Stimulated activated CD8-positive, alpha-beta memory T cell treated with anti-CD3 and anti-CD28 coated beads, Interleukin-12 subunit alpha, Interleukin-12 subunit beta, amount 100 ng/mL, for 24 hours (primary cell): ENCODE results near the gene PDCD1LG2.
"Not testable (repeated sequence)": the region's sequence is repeated elsewhere in the genome, so short reads cannot be mapped to it uniquely, and the experiment has no call there.

Experiments used
- DNase-seq: peaks from one replicate; pipeline ENCODE4 v3.0.0-alpha.2; 2020; ENCODE audit errors: extremely low read depth

PDCD1LG2 gene

DNA sequence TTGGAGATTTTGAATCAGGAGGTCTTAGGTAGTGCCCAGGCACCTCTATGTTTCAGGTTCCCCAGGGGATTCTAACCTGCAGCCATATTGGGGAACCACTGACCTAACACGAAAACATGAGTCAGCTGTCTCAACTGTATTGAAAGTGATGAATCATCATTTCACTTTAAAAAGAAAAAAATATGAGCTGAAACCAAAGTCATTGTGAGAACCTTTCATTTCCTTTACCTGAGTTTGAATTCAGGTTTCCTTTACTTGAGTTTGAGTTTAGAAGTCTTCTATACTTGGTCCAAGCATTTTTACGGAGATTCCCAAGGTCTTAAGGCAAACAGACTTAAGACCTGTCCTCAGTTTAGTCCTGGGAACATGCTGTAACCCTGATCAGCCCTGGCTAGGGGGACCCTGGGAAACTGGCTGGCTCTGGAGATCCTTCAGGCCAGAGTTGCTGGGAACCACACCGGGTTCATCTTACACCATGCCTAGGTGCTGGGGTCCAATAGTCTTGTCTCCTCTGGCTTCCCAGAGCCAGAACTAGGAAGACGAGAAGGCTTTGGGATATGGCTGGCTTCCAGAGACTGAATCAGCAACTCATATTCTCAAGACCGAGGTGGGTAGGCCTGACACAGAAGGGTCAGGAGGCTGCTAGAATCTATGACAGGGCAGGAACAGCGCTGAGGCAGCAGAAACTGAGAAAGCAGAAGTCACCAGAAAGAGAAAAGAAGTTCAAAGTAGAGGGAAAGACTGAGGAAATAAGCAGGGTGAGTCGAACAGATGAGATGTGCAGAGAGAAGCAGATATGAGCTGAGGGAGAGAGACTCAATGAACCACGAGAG, 16.4 kb upstream of the PDCD1LG2 start:
- DNase-seq: no peak

DNA sequence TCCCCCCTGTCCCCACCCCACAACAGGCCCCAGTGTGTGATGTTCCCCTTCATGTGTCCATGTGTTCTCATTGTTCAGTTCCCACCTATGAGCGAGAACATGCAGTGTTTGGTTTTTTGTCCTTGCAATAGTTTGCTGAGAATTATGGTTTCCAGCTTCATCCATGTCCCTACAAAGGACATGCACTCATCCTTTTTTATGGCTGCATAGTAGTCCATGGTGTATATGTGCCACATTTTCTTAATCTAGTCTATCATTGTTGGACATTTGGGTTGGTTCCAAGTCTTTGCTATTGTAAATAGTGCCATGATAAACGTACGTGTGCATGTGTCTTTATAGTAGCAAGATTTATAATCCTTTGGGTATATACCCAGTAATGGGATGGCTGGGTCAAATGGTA, 15.6 kb upstream of the PDCD1LG2 start:
- not testable (repeated sequence) for DNase-seq

DNA sequence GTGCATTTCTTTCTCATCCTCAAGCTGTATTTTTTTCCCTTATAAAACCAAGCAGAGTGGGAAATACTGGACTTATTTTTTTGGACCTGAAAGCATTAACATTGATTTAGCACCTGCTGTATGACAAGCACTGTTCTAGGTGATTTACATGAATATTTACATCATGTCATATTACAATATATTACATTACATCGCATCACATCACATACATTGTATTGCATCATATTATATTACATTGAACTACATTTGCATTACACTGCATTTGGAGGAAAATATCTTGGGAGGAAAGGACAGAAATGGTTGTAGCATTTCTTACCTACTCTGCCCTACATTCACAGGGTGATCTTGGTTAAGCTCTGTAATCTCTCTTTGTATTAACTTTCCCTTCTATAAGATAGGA, 11.2 kb upstream of the PDCD1LG2 start:
- DNase-seq: no peak

- DNase-seq: no peak
These were observed 10.4 kb upstream of the PDCD1LG2 start for GRCh38 chr9:5499889-5500398.

DNA sequence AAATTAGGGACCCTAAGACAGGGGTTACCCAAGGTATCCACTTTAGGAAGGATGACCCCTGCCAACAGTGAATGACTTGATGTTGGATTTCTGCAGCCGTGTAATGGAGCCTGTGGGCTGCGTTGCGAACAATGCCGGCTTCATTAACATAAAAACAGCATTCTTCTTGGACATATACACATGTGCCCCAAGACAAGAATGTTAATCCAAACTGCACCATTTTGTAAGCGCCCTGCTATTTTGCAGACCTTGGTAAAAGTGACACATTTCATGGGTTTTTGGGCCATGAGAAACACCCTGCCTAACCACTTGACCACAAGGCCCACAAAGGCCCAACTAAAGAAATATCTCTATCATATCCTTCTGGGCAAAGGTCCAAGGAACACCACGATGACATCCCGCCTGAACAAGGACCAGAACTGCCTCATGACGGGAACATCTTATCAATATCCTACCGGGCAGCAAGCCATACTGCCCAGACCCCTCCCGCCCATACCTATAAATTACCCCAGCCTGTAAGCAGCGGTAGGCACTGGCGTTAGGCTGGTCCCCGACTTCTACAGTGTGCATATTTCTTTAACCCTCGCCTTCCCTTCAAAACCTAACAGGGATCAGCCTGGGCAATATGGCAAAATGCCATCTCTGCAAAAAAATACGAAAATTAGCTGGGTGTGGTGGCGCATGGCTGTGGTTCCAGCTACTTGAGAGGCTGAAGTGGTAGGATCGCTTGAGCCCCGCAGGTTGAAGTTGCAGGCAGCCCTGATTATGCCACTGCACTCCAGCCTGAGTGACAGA, 9.7 kb upstream of the PDCD1LG2 start:
- no peak for DNase-seq

DNA sequence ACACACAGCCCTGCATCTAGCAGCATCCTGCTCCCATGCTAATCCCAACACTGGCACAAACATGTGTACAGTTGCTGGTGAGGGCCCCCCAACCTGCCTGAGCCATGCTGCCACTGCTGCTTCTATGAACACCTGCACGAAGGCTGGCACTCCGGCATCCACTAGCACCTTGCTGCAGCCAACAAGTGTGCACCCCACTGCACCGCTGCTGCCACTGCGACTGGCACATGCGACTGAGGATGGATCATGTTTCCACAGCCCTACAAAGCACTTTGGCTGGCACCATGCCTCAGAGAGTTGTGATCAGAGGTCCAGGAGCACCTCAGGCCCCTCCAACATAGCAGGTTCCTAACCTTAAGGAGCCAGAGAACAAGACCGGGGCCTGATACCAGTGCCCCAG, 7.8 kb upstream of the PDCD1LG2 start:
- no peak for DNase-seq

- no peak for DNase-seq
These were observed 758 bp upstream of the PDCD1LG2 start for GRCh38 chr9:5509573-5509972.

DNA sequence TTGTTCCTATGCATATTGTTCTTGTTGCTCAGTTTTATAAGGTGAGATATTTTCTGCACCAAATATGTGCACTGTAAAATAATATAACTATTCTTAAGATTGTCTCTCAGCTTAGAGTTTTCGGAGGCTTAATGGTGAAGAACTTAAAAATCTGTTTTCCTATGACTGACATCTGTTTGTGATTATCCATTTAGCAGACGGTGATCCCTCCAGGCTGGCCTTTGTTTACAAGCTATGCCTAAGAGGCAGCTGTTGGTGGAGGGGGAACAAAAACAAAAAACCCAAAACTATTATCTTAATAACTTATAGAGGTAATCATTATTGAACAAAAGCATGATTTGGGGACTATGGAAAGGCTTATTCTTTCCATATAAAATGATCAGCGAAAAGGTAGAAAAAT, 658 bp downstream of the PDCD1LG2 start:
- no peak for DNase-seq

GRCh38 chr9:5511476-5511875, 1.1 kb downstream of the PDCD1LG2 start:
- no peak for DNase-seq

- DNase-seq: no peak
These were observed 1.7 kb downstream of the PDCD1LG2 start for GRCh38 chr9:5511935-5512580.

GRCh38 chr9:5512658-5513452, 2.5 kb downstream of the PDCD1LG2 start:
- DNase-seq: no peak

DNA sequence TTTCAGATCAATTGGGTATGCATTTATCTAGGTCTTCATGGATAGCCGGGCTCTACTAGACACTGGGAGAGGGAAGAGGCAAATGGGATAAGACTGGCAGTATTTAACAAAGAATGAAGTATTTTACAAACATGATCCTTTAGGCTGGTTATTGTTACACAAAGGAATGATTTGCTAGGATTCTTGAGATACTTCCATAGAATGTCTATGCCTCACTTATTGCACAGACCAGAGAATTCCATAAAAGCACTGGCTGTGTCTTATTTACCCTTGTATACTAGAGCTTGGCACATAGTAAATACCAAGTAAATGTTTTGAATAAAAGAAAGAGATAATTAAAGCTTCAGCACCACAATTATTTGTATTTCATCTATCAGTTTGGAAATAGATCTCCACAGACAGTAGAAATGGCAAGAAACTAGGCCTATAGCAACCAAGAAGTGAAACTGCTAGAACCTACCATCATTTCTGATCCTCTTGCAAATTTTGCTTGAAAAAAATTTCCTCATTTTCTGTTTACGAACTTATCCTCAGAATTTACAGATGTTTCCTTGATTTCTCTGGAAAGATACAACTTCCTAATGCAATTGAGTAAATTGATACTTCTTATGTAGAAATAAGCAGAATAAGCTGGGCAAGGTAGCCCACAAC, 3.8 kb downstream of the PDCD1LG2 start:
- no peak for DNase-seq

DNA sequence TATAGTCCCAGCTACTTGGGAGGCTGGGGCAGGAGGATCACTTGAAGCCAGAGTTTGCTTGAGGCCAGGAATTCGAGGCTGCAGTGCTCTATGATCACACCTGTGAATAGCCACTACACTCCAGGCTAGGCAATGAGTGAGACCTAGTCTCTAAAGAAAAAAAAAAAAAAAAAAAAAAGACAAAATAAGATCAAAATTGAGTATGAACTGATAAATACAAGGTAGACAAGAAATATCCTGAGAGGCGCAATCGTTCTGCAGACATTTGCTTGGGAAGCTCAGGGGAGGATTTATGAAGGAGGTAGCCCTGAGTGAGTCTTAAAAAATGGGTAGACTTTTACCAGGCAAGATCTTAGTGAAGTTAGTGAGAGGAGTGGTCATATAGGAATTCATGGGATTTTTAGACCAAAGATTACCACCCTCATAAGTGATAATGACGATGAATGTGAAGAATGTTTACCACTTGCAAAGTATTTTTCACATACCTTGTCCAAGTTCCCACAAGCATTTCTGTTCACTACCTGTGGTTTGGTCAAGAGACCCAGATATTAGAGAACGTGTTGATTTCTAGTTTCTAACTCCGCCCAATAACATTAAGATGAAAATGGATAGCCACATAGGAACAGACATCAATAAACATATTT, 4.4 kb downstream of the PDCD1LG2 start:
- no peak for DNase-seq

- no peak for DNase-seq
These were observed 4.9 kb downstream of the PDCD1LG2 start for GRCh38 chr9:5515261-5515650.

- no peak for DNase-seq
These were observed 6.3 kb downstream of the PDCD1LG2 start for GRCh38 chr9:5516453-5517220.

DNA sequence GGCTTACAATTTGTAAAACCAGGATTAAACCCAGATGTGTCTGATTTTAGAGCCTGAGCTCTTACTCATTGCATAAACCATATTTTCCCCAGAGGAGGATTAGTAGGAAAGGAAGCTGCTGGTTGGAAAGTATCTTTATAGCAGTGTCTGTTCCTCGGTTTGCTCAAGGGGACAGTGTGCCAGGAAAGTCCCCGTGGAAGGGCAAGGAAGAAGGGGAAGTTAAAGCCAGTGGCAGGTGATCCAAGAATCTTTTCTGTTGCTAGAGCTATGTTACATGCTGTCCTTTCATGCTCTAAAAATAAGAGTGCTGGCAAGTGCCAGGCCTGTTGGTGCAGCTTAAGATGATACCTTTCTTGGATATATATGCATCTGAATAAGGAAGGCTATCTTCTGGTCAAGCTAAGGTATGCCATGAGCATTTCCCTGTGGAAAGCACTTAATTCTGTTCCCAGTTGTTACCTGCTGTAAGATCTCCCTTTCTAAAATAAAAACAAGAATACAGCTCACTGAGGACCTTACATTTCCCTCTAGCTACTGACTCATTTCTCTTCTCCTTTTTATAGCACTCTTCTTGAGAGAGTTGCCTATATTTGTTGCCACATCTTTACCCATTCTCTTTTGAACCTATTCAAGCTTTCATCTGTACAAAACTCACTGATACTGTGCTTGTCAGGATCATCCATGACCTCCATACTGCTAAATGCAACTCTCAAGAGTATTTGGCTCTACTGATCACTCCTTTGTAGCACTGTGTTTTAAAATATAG, 8.0 kb downstream of the PDCD1LG2 start:
- DNase-seq: no peak

DNA sequence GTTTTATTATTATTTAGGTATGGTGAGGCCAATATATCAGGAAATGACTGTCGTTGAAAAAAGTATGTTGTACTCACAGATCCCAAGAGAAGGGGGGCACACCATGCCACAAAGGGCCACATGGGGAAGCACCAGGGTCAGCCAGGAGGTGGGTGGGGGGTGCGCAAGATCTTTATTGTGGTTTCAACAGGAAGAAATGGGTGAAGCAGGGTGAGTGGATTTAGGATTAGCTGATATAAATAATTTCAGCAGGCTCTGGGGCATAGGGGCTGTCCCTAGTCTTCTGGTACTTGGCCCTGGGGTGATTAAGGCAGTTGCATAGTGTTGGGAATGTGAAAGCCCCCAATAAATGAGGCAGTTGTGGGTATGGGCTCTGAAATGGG, 8.6 kb downstream of the PDCD1LG2 start:
- DNase-seq: no peak

DNA sequence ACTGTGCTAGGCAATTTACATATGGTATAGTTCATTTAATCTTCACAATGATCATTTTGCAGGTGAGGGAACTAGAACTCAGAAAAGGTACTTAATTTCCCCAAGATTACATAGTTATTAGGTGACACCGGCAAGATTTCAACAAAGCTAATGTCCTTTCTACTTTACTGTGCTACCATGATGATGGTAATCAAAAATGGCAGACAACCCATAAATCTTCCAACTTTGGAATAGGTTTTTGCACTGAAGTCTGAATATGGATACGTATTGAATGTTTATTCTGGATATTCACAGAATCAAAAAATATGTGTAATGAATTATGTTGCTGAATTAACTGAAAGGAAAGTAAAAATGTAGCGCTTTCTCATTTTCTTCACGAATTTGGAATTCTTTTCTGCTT, 13.8 kb downstream of the PDCD1LG2 start:
- no peak for DNase-seq

GRCh38 chr9:5529683-5530221, 19.4 kb downstream of the PDCD1LG2 start:
- no peak for DNase-seq
